ENCODE results near the gene ANAPC13. TPM values are rescaled to one million over a fixed set of nuclear protein-coding genes. Genes with fewer than 3 reads are reported as not detected.

ANAPC13 gene
- polyA plus RNA-seq, 1 donor (not counting 4 experiments of a cell fraction or from before 2014, with no cell fraction given), result 63.4 TPM

DNA sequence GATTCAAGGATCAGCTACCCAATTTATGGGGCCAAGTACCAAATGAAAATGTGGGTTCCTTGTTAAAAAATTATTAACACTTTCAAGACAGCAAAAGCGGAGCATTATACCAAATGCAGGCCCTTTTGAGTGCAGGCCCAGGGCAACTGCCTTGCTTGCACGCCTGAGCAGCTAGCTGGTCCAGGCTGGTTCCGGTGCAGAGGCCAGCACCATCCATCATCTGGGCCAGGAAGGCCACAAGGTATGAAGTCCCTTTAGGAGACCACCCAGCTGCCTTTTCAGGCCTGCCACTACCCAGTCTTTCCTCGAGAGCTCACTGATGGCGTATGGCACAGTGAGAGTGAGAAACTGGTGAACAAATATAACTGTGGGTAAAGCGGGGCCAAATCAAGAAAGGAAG lies 13.0 kb downstream of the ANAPC13 start:
- Histone ChIP-seq H3K9ac (ENCODE audit: control insufficient read depth, extremely low read depth, insufficient read depth, low read length) (no peak overlapping the region), H3K4me2 (ENCODE audit: control insufficient read depth, extremely low read depth, insufficient read depth, low read depth, low read length) (no peak overlapping the region), H3K4me3 (ENCODE audit: control insufficient read depth in 2 of 3, extremely low read depth in 1 of 3, insufficient read depth in 2 of 3, low read depth in 1 of 3, low read length in 3 of 3) (no peak overlapping the region), H3K27me3 (ENCODE audit: control insufficient read depth, extremely low read depth, insufficient read depth, low read length) (no peaks in the 10 kb centered on the region), H3K27ac (ENCODE audit: control insufficient read depth, insufficient read depth, low read length) (peak overlapping the region; percentile 64), H3K36me3 (ENCODE audit: control insufficient read depth in 2 of 2, extremely low read depth in 1 of 2, insufficient read depth in 2 of 2, low read length in 2 of 2) (peaks cover 0 to 9% of the 10 kb centered on the region in 2 experiments), H3K4me1 (ENCODE audit: control insufficient read depth, extremely low read depth, insufficient read depth, low read length) (peaks cover 50% of the 10 kb centered on the region), H4K20me1 (ENCODE audit: control insufficient read depth, extremely low read depth, insufficient read depth, low read length) (no peaks in the 10 kb centered on the region), H3K9me1 (ENCODE audit: control insufficient read depth, extremely low read depth, insufficient read depth, low read length) (no peaks in the 10 kb centered on the region), H2AFZ (ENCODE audit: control insufficient read depth, low read length) (no peak overlapping the region), H3K9me3 (ENCODE audit: control insufficient read depth, low read depth, low read length) (no peaks in the 10 kb centered on the region), H3K79me2 (ENCODE audit: control insufficient read depth, insufficient read depth, low read length) (no peaks in the 10 kb centered on the region)
- TF ChIP-seq EZH2 (IDR thresholded peaks at IDR 0.05; ENCODE audit: low read length), result no peak
- TF ChIP-seq, protein P1, sequence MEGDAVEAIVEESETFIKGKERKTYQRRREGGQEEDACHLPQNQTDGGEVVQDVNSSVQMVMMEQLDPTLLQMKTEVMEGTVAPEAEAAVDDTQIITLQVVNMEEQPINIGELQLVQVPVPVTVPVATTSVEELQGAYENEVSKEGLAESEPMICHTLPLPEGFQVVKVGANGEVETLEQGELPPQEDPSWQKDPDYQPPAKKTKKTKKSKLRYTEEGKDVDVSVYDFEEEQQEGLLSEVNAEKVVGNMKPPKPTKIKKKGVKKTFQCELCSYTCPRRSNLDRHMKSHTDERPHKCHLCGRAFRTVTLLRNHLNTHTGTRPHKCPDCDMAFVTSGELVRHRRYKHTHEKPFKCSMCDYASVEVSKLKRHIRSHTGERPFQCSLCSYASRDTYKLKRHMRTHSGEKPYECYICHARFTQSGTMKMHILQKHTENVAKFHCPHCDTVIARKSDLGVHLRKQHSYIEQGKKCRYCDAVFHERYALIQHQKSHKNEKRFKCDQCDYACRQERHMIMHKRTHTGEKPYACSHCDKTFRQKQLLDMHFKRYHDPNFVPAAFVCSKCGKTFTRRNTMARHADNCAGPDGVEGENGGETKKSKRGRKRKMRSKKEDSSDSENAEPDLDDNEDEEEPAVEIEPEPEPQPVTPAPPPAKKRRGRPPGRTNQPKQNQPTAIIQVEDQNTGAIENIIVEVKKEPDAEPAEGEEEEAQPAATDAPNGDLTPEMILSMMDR (optimal IDR thresholded peaks at IDR 0.05 in 1 of 3, IDR thresholded peaks at IDR 0.05 in 1 of 3, conservative IDR thresholded peaks at IDR 0.05 in 1 of 3; ENCODE audit: extremely low read depth in 1 of 3, insufficient read depth in 2 of 3, low read length in 3 of 3), result no peak
- no peak for DNase-seq (ENCODE audit: low read depth, low spot score)
- dilution Hi-C loops (cut with MboI; ENCODE audit: extremely low pct_ligation_motif_present, low sequenced_read_pairs), result no loop called here
- FAIRE-seq, result no peak

DNA sequence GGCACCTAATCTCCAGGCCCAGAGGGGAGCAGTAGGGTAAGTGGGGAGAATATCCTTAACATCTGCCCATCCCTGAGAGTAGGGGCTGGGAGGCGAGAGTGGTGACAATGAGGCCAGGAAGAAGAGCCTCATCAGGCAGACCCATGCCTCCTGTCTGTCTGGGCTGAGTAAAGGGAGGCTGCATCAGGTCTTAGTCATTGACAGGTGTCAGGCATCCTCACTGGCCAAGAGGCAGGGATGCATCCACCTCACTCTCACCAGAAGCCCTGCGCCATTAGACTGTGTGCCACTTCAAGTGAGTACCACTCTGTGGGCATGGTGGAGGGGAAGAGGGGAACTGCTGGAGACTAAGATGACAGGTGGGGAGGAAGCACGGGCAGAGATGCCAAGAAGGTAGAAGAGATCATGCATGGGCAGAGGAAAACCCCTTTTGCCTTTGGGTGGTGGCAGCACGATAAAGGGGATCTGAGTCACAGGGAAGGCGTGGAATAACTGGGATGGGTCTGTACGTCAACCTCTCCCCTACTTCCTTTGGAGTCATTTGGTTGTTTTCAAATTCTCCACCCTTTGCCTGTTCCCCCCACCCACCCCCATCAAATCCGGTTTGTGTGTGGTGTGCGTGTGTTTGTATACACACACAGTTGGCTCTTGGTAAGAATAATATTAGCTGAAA lies 14.1 kb downstream of the ANAPC13 start:
- Histone ChIP-seq H3K9me1 (ENCODE audit: control insufficient read depth, extremely low read depth, insufficient read depth, low read length) (no peaks in the 10 kb centered on the region), H3K27ac (ENCODE audit: control insufficient read depth, insufficient read depth, low read length) (peak overlapping the region; percentile 64), H3K79me2 (ENCODE audit: control insufficient read depth, insufficient read depth, low read length) (no peaks in the 10 kb centered on the region), H3K27me3 (ENCODE audit: control insufficient read depth, extremely low read depth, insufficient read depth, low read length) (no peaks in the 10 kb centered on the region), H2AFZ (ENCODE audit: control insufficient read depth, low read length) (peak overlapping the region; percentile 55), H3K9me3 (ENCODE audit: control insufficient read depth, low read depth, low read length) (no peaks in the 10 kb centered on the region), H3K9ac (ENCODE audit: control insufficient read depth, extremely low read depth, insufficient read depth, low read length) (no peak overlapping the region), H3K4me2 (ENCODE audit: control insufficient read depth, extremely low read depth, insufficient read depth, low read depth, low read length) (peak overlapping the region; percentile 74), H4K20me1 (ENCODE audit: control insufficient read depth, extremely low read depth, insufficient read depth, low read length) (no peaks in the 10 kb centered on the region), H3K36me3 (ENCODE audit: control insufficient read depth in 2 of 2, extremely low read depth in 1 of 2, insufficient read depth in 2 of 2, low read length in 2 of 2) (peaks cover 0 to 7% of the 10 kb centered on the region in 2 experiments), H3K4me3 (ENCODE audit: control insufficient read depth in 2 of 3, extremely low read depth in 1 of 3, insufficient read depth in 2 of 3, low read depth in 1 of 3, low read length in 3 of 3) (peak overlapping the region in 1 of 3 experiments; percentile 9), H3K4me1 (ENCODE audit: control insufficient read depth, extremely low read depth, insufficient read depth, low read length) (peaks cover 38% of the 10 kb centered on the region)
- FAIRE-seq, result peak; percentile 93
- dilution Hi-C loops (cut with MboI; ENCODE audit: extremely low pct_ligation_motif_present, low sequenced_read_pairs), result no loop called here
- TF ChIP-seq, protein P1 (optimal IDR thresholded peaks at IDR 0.05 in 1 of 3, IDR thresholded peaks at IDR 0.05 in 1 of 3, conservative IDR thresholded peaks at IDR 0.05 in 1 of 3; ENCODE audit: extremely low read depth in 1 of 3, insufficient read depth in 2 of 3, low read length in 3 of 3), result no peak
- TF ChIP-seq EZH2 (IDR thresholded peaks at IDR 0.05; ENCODE audit: low read length), result no peak
- no peak for DNase-seq (ENCODE audit: low read depth, low spot score)
